K562 (cell line): ENCODE results near the gene SLC29A4. TPM values are rescaled to one million over a fixed set of nuclear protein-coding genes. Genes with fewer than 3 reads are reported as not detected.

Source experiments
- ATF6 ChIP-seq: sonication (generic); formaldehyde crosslinking; IDR thresholded peaks from 2 replicates; pipeline ENCODE4 v1.4.0; 2020; ENCODE audit warnings: mild to moderate bottlenecking, missing genetic modification reagents
- CBFA2T3 ChIP-seq: fragments of 450-650 bp; IDR thresholded peaks from 2 replicates; pipeline ENCODE4 v1.6.1; 2017
- CHAMP1 ChIP-seq: fragments of 450-650 bp; IDR thresholded peaks from 2 replicates; pipeline ENCODE4 v1.6.1; 2016; ENCODE audit warnings: mild to moderate bottlenecking
- KAT2B ChIP-seq: IDR thresholded peaks from one replicate; pipeline ENCODE4 v1.6.1; 2012; ENCODE audit warnings: low read depth, mild to moderate bottlenecking, control low read depth, inconsistent platforms, low read length, moderate library complexity
- MED1 ChIP-seq: sonication (generic); formaldehyde crosslinking; IDR thresholded peaks from 2 replicates; pipeline ENCODE4 v1.8.1; 2023; ENCODE audit warnings: missing genetic modification reagents, borderline replicate concordance
- NFIX ChIP-seq: fragments of 250-450 bp; sonication (Bioruptor Pico); IDR thresholded peaks from 2 replicates; pipeline ENCODE4 v1.4.0; 2020; ENCODE audit warnings: low read depth, mild to moderate bottlenecking, moderate library complexity
- PHB2 ChIP-seq: fragments of 450-650 bp; IDR thresholded peaks from 2 replicates; pipeline ENCODE4 v1.6.1; 2017; ENCODE audit warnings: low read depth
- SREBF1 ChIP-seq: fragments of 150-350 bp; IDR thresholded peaks from 2 replicates; pipeline ENCODE4 v1.6.1; 2014; ENCODE audit warnings: antibody characterized with exemption, low read depth, low read length, borderline replicate concordance
- ZBTB11 ChIP-seq, 3 experiments: fragments of 200-800 bp in 1 of 3; fragments of 250-450 bp in 1 of 3; fragments of 450-650 bp in 1 of 3; sonication (Bioruptor Pico) in 1 of 3; sonication (Bioruptor generic) in 1 of 3; formaldehyde crosslinking in 1 of 3; IDR thresholded peaks; 2 replicates each; pipeline versions ENCODE4 v1.6.1 to v1.8.0; 2016 to 2022; ENCODE audit warnings: mild to moderate bottlenecking in 2 of 3, missing genetic modification characterization in 2 of 3, missing compliant biosample characterization in 1 of 3, moderate library complexity in 1 of 3
- ZFP91 ChIP-seq: sonication (generic); formaldehyde crosslinking; IDR thresholded peaks from 2 replicates; pipeline ENCODE4 v1.8.0; 2022; ENCODE audit warnings: mild to moderate bottlenecking, missing genetic modification reagents
- ZNF212 ChIP-seq: fragments of 450-650 bp; formaldehyde crosslinking; IDR thresholded peaks from 2 replicates; pipeline ENCODE4 v1.4.0; 2020; ENCODE audit warnings: mild to moderate bottlenecking
- polyA plus RNA-seq, 8 experiments: library from polyadenylated mRNA; depleted of rRNA in 4 of 8; stranded (reverse) in 5 of 8; unstranded in 3 of 8; fragments of >200 nt; fragmentation: Nextera tagmentation in 2 of 8; fragmentation: Illumina TruSeq in 1 of 8; extraction: Ambion mirVana in 2 of 8; extraction: Trizol in 1 of 8; gene quantifications; 2 replicates each; pipeline versions ENCODE4 v1.2.1 to v1.2.3, GENCODE V29; 2011 to 2014; ENCODE audit warnings: inconsistent platforms in 1 of 8, missing spikeins in 1 of 8
- total RNA-seq, 7 experiments: library from RNA; depleted of rRNA in 6 of 7; stranded (reverse); fragments of >200 nt in 6 of 7; fragmentation: Illumina TruSeq in 2 of 7; extraction: Trizol in 2 of 7; gene quantifications; 2 replicates each; pipeline versions ENCODE4 v1.2.1 to v1.2.3, GENCODE V29; 2011 to 2021; ENCODE audit warnings: low replicate concordance in 1 of 7

Gene SLC29A4
- total and polyA plus RNA-seq, 9 of the 15 experiments (the other 6 are each of a cell fraction or from before 2014, with no cell fraction given): 0.01 to 1.2 (median 0.37) TPM

- no peak for TF ChIP-seq CHAMP1
- no peak for TF ChIP-seq SREBF1
- no peak for TF ChIP-seq MED1
- TF ChIP-seq KAT2B: no peak
- no peak for TF ChIP-seq NFIX (CRISPR knock-in tag)
- TF ChIP-seq CBFA2T3: no peak
- no peak for TF ChIP-seq PHB2
- no peak for TF ChIP-seq ATF6 (CRISPR knock-in tag)
- TF ChIP-seq ZBTB11 (CRISPR knock-in tag; IDR thresholded peaks at IDR 0.05): no peak
- no peak for TF ChIP-seq ZFP91 (CRISPR knock-in tag)
- TF ChIP-seq ZNF212 (CRISPR knock-in tag): no peak
These were observed 61.6 kb downstream of the SLC29A4 start (continued) for GRCh38 chr7:5344342-5344741.
